ENCODE data around the gene PLEKHJ1. TPM values are rescaled to one million over a fixed set of nuclear protein-coding genes. Genes with fewer than 3 reads are reported as not detected.

Gene PLEKHJ1
- total RNA-seq, 4 donors from 2014 or later, result 41.9 to 69.8 (median 55.3) TPM

DNA sequence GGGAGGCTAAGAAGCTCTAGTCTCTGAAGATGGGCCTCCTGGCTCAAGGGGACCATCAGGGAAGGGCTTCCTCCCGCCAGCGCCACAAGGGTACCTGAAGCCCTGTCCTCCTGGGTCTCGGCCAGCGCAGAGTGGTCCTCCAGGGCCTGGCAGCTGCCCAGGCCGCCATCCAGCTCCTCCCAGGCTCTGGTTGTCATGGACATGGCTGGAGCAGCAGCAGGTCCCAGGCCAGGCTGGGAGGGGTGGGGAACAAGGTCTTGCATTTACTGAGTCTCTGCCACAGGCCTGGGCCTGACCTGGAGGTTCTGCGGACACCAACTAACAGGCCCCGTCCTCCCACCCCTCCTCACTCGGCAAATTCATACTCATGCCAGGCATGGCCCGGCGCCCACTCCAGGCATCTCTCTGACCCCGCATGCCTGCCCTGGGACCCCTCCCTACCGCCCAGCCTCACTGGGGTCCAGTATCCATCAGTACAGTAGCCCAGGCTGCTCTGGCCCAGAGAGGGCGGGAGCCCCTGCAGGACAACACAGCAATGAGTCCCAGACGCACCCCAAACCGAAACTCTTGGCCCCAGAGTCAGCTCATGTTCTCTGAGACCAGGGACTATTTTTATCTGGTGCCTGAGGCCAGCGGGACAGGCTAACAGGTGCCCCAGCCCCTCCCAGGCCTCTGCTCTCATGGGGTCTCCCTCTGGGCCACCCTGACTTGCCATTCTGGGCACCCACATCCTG, 19.1 kb upstream of the PLEKHJ1 start:
- no peak for DNase-seq (ENCODE audit: extremely low spot score)
- 97% methylated on average over 9 of the region's 16 CpGs for whole genome bisulfite sequencing
- TF ChIP-seq POLR2AphosphoS5 (IDR thresholded peaks at IDR 0.05), result no peak
- no peak for TF ChIP-seq EP300 (IDR thresholded peaks at IDR 0.05)
- no peak for TF ChIP-seq POLR2A (IDR thresholded peaks at IDR 0.05; ENCODE audit: low read depth)
- TF ChIP-seq, protein P1, sequence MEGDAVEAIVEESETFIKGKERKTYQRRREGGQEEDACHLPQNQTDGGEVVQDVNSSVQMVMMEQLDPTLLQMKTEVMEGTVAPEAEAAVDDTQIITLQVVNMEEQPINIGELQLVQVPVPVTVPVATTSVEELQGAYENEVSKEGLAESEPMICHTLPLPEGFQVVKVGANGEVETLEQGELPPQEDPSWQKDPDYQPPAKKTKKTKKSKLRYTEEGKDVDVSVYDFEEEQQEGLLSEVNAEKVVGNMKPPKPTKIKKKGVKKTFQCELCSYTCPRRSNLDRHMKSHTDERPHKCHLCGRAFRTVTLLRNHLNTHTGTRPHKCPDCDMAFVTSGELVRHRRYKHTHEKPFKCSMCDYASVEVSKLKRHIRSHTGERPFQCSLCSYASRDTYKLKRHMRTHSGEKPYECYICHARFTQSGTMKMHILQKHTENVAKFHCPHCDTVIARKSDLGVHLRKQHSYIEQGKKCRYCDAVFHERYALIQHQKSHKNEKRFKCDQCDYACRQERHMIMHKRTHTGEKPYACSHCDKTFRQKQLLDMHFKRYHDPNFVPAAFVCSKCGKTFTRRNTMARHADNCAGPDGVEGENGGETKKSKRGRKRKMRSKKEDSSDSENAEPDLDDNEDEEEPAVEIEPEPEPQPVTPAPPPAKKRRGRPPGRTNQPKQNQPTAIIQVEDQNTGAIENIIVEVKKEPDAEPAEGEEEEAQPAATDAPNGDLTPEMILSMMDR (IDR thresholded peaks at IDR 0.05), result no peak
- Histone ChIP-seq H3K4me1 (peaks cover 33 to 38% (median 36%) of the 10 kb centered on the region in 4 donors), H3K27ac (replicated peaks in 1 of 4) (no peak overlapping the region), H3K9me3 (no peaks in the 10 kb centered on the region), H3K4me3 (no peak overlapping the region), H3K36me3 (no peaks in the 10 kb centered on the region), H3K27me3 (peaks cover 8 to 46% (median 33%) of the 10 kb centered on the region in 4 donors)
- intact Hi-C loops (cut with DNase I), result no loop called here

DNA sequence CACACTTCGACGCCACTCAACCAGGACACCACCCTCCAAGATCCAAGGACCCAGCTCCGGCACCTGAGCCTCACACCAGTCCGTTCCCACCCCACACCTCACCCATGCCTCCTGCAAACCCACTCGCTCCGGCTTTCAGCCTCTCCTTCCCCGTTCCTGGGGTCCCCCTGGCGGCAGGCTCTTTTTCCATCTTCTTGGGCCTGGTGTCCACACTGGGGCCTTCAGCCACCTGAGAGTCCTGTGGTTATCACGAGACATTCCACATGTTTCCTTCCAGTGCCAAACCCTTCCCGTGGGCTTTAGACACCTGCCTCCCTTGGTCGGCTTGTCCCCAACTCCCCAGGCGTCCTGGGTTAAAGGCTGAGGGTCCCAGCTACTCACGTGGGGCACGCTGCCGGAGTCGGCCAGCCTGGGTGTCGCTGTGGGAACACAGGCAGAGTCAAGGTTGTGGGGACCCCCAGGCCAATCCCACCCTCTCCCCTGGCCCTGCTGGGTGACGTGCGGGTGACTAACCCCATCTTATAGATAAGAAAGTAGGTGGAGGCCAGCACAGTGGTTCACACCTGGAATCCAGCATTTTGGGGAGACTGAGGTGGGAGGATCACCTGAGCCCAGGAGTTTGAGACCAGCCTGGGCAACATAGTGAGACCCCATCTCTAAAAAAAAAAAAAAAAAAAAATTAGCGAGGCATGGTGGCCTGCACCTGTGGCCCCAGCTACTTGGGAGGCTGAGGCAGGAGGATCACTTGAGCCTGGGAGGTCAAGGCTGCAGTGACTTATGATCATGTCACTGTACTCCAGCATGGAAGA, 18.1 kb upstream of the PLEKHJ1 start:
- WGBS, result 66% methylated on average over 20 of the region's 20 CpGs
- H3K27me3 ChIP-seq, result peaks cover 11 to 56% (median 38%) of the 10 kb centered on the region in 4 donors

DNA sequence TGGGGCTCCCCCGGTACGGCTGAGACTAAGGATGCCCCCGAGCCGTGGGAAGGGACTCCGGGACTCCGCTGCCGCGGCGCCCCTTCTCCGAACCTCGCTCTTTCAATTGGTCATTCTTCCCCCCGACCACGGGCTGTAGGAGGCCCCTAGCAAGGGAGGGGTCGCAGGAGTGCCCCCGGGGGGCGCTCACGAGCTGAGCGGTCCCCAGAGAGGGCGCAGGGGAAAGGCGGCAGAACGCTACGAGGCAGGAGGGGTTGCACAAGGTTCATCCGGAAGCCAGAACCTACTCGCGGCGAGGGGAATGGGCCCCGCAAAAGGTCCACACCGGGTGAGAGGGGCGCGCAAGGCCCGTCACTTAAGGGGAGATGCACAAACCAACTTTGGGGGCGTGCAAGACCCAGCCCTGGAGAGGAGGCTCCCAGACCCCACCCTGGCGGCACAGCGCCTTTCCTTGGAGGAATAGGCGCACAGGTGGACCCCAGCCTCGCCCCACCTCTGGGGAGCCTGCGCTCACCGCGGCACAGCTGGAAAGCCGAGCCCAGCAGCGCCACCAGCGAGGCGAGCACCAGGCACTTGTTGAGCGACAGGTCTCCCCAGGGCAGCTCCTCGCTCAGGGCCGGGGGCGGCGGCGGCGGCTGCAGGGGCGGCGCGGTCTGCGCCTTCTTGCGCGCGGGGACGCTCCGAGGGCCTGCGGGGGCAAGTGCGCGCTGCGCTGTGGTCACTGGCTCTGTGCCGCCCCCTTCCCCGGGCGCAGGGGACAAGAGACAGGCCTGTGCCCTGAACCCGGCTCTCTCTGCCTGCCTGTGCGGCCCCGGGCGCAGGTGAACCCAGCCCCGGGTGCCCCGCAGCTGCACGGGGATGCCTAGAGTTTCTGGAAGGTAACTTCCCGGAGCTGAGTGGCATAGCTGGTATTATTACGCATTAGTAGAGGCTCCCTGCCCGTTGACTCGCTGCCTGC, 17.3 kb upstream of the PLEKHJ1 start:
- DNase-seq (ENCODE audit: extremely low spot score), result no peak
- 27% methylated on average over 21 of the region's 77 CpGs for WGBS
- intact Hi-C loops (cut with DNase I), result no loop called here
- TF ChIP-seq POLR2AphosphoS5 (IDR thresholded peaks at IDR 0.05), result no peak
- TF ChIP-seq POLR2A (IDR thresholded peaks at IDR 0.05; ENCODE audit: low read depth), result no peak
- TF ChIP-seq EP300 (IDR thresholded peaks at IDR 0.05), result no peak
- TF ChIP-seq, protein P1 (IDR thresholded peaks at IDR 0.05), result no peak
- H3K9me3 ChIP-seq, result no peaks in the 10 kb centered on the region
- peaks cover 0 to 10% (median 7%) of the 10 kb centered on the region in 4 donors for H3K36me3 ChIP-seq
- H3K4me3 ChIP-seq, result peak overlapping the region in 3 of 4 donors; percentile 9 to 39 (median 31)
- no peak overlapping the region for H3K27ac ChIP-seq (replicated peaks in 1 of 4)
- peaks cover 11 to 60% (median 38%) of the 10 kb centered on the region in 4 donors for H3K27me3 ChIP-seq
- H3K4me1 ChIP-seq, result peaks cover 35 to 50% (median 44%) of the 10 kb centered on the region in 4 donors

More for the DNA sequence above, 18.1 kb upstream of the PLEKHJ1 start:
- H3K27ac ChIP-seq (replicated peaks in 1 of 4), result no peak overlapping the region
- H3K36me3 ChIP-seq, result peaks cover 0 to 1% (median 0%) of the 10 kb centered on the region in 4 donors
- no peak for TF ChIP-seq POLR2A (IDR thresholded peaks at IDR 0.05; ENCODE audit: low read depth)
- TF ChIP-seq, protein P1 (IDR thresholded peaks at IDR 0.05), result peak in 2 of 3 experiments; percentile 17 to 21
- peaks cover 35 to 48% (median 44%) of the 10 kb centered on the region in 4 donors for H3K4me1 ChIP-seq
- intact Hi-C loops (cut with DNase I), result no loop called here
- DNase-seq (ENCODE audit: extremely low spot score), result no peak
- H3K4me3 ChIP-seq, result no peak overlapping the region
- H3K9me3 ChIP-seq, result no peaks in the 10 kb centered on the region

DNA sequence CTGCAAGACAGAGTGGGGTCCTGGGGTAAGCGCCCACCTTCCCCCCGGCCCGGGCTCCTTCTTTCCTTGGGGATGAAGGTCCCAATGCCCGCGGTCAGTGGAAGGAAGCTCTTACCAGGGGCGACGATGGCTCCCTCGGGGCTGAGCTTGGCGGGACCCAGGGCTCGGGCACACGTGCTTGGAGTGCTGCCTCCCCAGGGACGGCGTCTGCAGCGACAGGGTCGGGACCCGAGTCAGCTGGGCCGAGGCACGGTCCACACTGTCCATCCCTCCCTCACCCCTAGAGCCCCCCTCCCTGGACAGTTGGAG, 16.6 kb upstream of the PLEKHJ1 start:
- peaks cover 0 to 17% (median 13%) of the 10 kb centered on the region in 4 donors for H3K36me3 ChIP-seq
- no peaks in the 10 kb centered on the region for H3K9me3 ChIP-seq
- DNase-seq (ENCODE audit: extremely low spot score), result no peak
- no peak for TF ChIP-seq POLR2AphosphoS5 (IDR thresholded peaks at IDR 0.05)
- TF ChIP-seq POLR2A (IDR thresholded peaks at IDR 0.05; ENCODE audit: low read depth), result no peak
- no peak for TF ChIP-seq EP300 (IDR thresholded peaks at IDR 0.05)
- TF ChIP-seq, protein P1 (IDR thresholded peaks at IDR 0.05), result no peak
- WGBS, result 15% methylated on average over 8 of the region's 18 CpGs
- H3K27me3 ChIP-seq, result peaks cover 11 to 60% (median 38%) of the 10 kb centered on the region in 4 donors
- H3K4me1 ChIP-seq, result peaks cover 35 to 50% (median 44%) of the 10 kb centered on the region in 4 donors
- H3K4me3 ChIP-seq, result peak overlapping the region in 3 of 4 donors; percentile 9 to 39 (median 31)
- intact Hi-C loops (cut with DNase I), result no loop called here
- no peak overlapping the region for H3K27ac ChIP-seq (replicated peaks in 1 of 4)
